MM.1S (cell line): ENCODE data around the gene FAM107B.

Experiments
- EZH2 ChIP-seq: fragments of 300-600 bp; sonication (generic); optimal IDR thresholded peaks from 2 replicates; pipeline ENCODE3; 2017; ENCODE audit warnings: low read depth, mild to moderate bottlenecking, antibody characterized with exemption, low read length, mixed read lengths
- EZH2phosphoT487 ChIP-seq: fragments of 300-600 bp; sonication (generic); IDR thresholded peaks from 2 replicates; pipeline ENCODE4 v1.6.1; 2018; ENCODE audit warnings: antibody characterized with exemption, low read length
- TF ChIP-seq, protein P1 (sequence below): fragments of 300-600 bp; sonication (generic); IDR thresholded peaks from 2 replicates; pipeline ENCODE4 v1.5.1; 2016; ENCODE audit warnings: antibody characterized with exemption, low read length, mixed read lengths

DNA sequence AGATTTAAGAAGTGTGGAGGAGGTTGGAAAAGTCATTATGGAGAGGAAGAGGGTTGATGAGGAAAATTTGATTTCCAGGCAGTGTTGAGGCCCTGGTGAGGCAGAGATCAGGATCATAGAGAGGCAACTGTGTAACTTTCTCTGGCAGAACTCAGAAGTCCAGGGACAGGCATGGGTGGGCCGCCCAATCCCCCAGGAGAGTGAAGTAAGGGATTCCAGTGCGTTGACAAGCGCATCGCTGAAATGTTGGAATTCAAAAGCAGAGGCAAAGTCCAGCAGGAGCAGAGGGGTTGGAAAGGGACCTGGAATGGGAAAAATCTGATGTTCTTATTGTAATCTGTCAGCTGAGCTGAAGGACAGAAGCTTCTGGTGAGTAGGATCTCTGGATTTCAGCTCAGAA lies 207.3 kb downstream of the FAM107B start:
- TF ChIP-seq, protein P1, sequence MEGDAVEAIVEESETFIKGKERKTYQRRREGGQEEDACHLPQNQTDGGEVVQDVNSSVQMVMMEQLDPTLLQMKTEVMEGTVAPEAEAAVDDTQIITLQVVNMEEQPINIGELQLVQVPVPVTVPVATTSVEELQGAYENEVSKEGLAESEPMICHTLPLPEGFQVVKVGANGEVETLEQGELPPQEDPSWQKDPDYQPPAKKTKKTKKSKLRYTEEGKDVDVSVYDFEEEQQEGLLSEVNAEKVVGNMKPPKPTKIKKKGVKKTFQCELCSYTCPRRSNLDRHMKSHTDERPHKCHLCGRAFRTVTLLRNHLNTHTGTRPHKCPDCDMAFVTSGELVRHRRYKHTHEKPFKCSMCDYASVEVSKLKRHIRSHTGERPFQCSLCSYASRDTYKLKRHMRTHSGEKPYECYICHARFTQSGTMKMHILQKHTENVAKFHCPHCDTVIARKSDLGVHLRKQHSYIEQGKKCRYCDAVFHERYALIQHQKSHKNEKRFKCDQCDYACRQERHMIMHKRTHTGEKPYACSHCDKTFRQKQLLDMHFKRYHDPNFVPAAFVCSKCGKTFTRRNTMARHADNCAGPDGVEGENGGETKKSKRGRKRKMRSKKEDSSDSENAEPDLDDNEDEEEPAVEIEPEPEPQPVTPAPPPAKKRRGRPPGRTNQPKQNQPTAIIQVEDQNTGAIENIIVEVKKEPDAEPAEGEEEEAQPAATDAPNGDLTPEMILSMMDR = no peak
- TF ChIP-seq EZH2 = no peak
- no peak for TF ChIP-seq EZH2phosphoT487
